SK-N-SH (cell line): Measurements from ENCODE around the gene MOV10L1. TPM values are rescaled to one million over a fixed set of nuclear protein-coding genes. Genes with fewer than 3 reads are reported as not detected.

Source experiments
- CTCF ChIA-PET: fragments of 300-600, 350-600 bp; formaldehyde crosslinking; extraction: SDS; loops from one replicate; lab custom pipeline; 2021; lab: Yijun Ruan, JAX
- POLR2A ChIA-PET: fragments of 350-600 bp; sonication (Branson Sonifier 250); formaldehyde crosslinking; extraction: SDS; loops from one replicate; lab custom pipeline; 2020; ENCODE audit warnings: antibody characterized with exemption, inconsistent platforms; lab: Yijun Ruan, JAX
- DNase-seq: peaks from one replicate; pipeline ENCODE4 v3.0.0; 2012
- H2AFZ ChIP-seq: fragments of 200-600 bp; sonication (generic); 2 replicates; pipeline ENCODE4 v1.8.1; 2016; ENCODE audit warnings: antibody characterized with exemption, mild to moderate bottlenecking, low read depth
- H3F3A ChIP-seq: fragments of 200-600 bp; sonication (generic); replicated peaks from 2 replicates; pipeline ENCODE3; 2016; ENCODE audit warnings: antibody characterized with exemption, mild to moderate bottlenecking; ENCODE audit not compliant: insufficient read depth
- H3K27ac ChIP-seq, 2 experiments: fragments of 200-500 bp in 1 of 2; fragments of 200-600 bp in 1 of 2; sonication (Bioruptor generic) in 1 of 2; sonication (generic), shearing (Covaris generic) in 1 of 2; 2 replicates each; pipeline versions ENCODE4 v1.5.1 to v1.6.1; 2014 to 2016; ENCODE audit warnings: low read depth in 2 of 2, inconsistent platforms in 1 of 2, low read length in 1 of 2, mild to moderate bottlenecking in 1 of 2, mixed read lengths in 1 of 2
- H3K27me3 ChIP-seq: fragments of 200-600 bp; sonication (generic), shearing (Covaris generic); 2 replicates; pipeline ENCODE4 v1.6.1; 2016; ENCODE audit warnings: mixed run types; ENCODE audit not compliant: insufficient read depth
- H3K36me3 ChIP-seq, 2 experiments: fragments of 200-500 bp in 1 of 2; fragments of 200-600 bp in 1 of 2; sonication (Bioruptor generic) in 1 of 2; sonication (generic) in 1 of 2; replicated peaks in 1 of 2; 2 replicates each; pipeline versions ENCODE3 to v1.5.1; 2014 to 2016; ENCODE audit warnings: low read length in 1 of 2, mild to moderate bottlenecking in 1 of 2; ENCODE audit not compliant: insufficient read depth in 2 of 2, control insufficient read depth in 1 of 2
- H3K4me1 ChIP-seq, 2 experiments: fragments of 200-500 bp in 1 of 2; fragments of 200-600 bp in 1 of 2; sonication (Bioruptor generic) in 1 of 2; sonication (generic), shearing (Covaris generic) in 1 of 2; 2 replicates each; pipeline versions ENCODE4 v1.5.1 to v1.6.1; 2014 to 2016; ENCODE audit warnings: low read depth in 1 of 2, low read length in 1 of 2, mixed run types in 1 of 2; ENCODE audit not compliant: insufficient read depth in 2 of 2, control insufficient read depth in 1 of 2
- H3K4me2 ChIP-seq: fragments of 200-600 bp; sonication (generic), shearing (Covaris generic); 2 replicates; pipeline ENCODE4 v1.6.1; 2017; ENCODE audit warnings: mixed run types
- H3K4me3 ChIP-seq, 2 experiments: fragments of 200-500 bp in 1 of 2; fragments of 200-600 bp in 1 of 2; sonication (Bioruptor generic) in 1 of 2; sonication (generic), shearing (Covaris generic) in 1 of 2; 2 replicates each; pipeline versions ENCODE4 v1.5.1 to v1.8.1; 2014 to 2016; ENCODE audit warnings: low read depth in 2 of 2, inconsistent platforms in 1 of 2, low read length in 1 of 2, mild to moderate bottlenecking in 1 of 2, mixed read lengths in 1 of 2, moderate library complexity in 1 of 2
- H3K79me2 ChIP-seq: fragments of 200-600 bp; sonication (generic); 2 replicates; pipeline ENCODE4 v1.8.1; 2017; ENCODE audit warnings: mild to moderate bottlenecking; ENCODE audit not compliant: insufficient read depth
- H3K9ac ChIP-seq: fragments of 200-600 bp; sonication (generic); 2 replicates; pipeline ENCODE4 v1.6.1; 2017; ENCODE audit warnings: mixed run types
- H3K9me2 ChIP-seq: fragments of 200-600 bp; sonication (generic); 2 replicates; pipeline ENCODE4 v1.6.1; 2017; ENCODE audit warnings: mixed run types
- H3K9me3 ChIP-seq: fragments of 200-600 bp; sonication (generic); 2 replicates; pipeline ENCODE4 v1.6.1; 2017; ENCODE audit warnings: mixed run types, mild to moderate bottlenecking, moderate library complexity
- H4K20me1 ChIP-seq: fragments of 200-600 bp; sonication (generic); 2 replicates; pipeline ENCODE4 v1.6.1; 2017; ENCODE audit warnings: mild to moderate bottlenecking, mixed run types; ENCODE audit not compliant: insufficient read depth
- CHD2 ChIP-seq: fragments of 150-350 bp; IDR thresholded peaks from 2 replicates; pipeline ENCODE4 v1.6.1; 2018; ENCODE audit warnings: low read length; ENCODE audit not compliant: partially characterized antibody
- ELF1 ChIP-seq: IDR thresholded peaks from 2 replicates; pipeline ENCODE4 v1.4.0; 2012
- EP300 ChIP-seq, 2 experiments: IDR thresholded peaks; 2 replicates each; pipeline versions ENCODE4 v1.4.0 to v1.6.1; 2012; ENCODE audit warnings: borderline replicate concordance in 1 of 2, low read depth in 1 of 2, low read length in 1 of 2
- GATA2 ChIP-seq: sonication (generic); formaldehyde crosslinking; IDR thresholded peaks from 2 replicates; pipeline ENCODE4 v1.5.0; 2020; ENCODE audit warnings: mild to moderate bottlenecking, missing genetic modification reagents
- MEF2A ChIP-seq: IDR thresholded peaks from 2 replicates; pipeline ENCODE4 v1.4.0; 2012; ENCODE audit warnings: low read depth, borderline replicate concordance
- MXI1 ChIP-seq: IDR thresholded peaks from 2 replicates; pipeline ENCODE4 v1.6.1; 2012; ENCODE audit warnings: mild to moderate bottlenecking, low read depth, low read length, improper control_type of control experiment
- RCOR1 ChIP-seq: fragments of 150-350 bp; IDR thresholded peaks from 2 replicates; pipeline ENCODE4 v1.6.1; 2017; ENCODE audit warnings: antibody characterized with exemption, low read length
- RXRA ChIP-seq: IDR thresholded peaks from 2 replicates; pipeline ENCODE4 v1.4.0; 2012; ENCODE audit warnings: low read depth, mild to moderate bottlenecking, borderline replicate concordance
- SIN3A ChIP-seq: IDR thresholded peaks from 2 replicates; pipeline ENCODE4 v1.6.1; 2012; ENCODE audit warnings: low read depth, mild to moderate bottlenecking, low read length, moderate library complexity, borderline replicate concordance
- TAF1 ChIP-seq: IDR thresholded peaks from 2 replicates; pipeline ENCODE4 v1.6.1; 2012; ENCODE audit warnings: low read depth, mild to moderate bottlenecking, low read length, moderate library complexity, borderline replicate concordance
- YY1 ChIP-seq: IDR thresholded peaks from 2 replicates; pipeline ENCODE4 v1.4.0; 2012; ENCODE audit warnings: low read depth, mild to moderate bottlenecking
- ZBTB33 ChIP-seq: IDR thresholded peaks from 2 replicates; pipeline ENCODE4 v1.4.0; 2012; ENCODE audit warnings: low read depth, borderline replicate concordance
- WGBS: methylation state at CpG from one replicate; pipeline ENCODE4 v1.1.6; 2017; ENCODE audit warnings: low lambda C conversion rate; 5-methylcytosine and 5-hydroxymethylcytosine counted together
- polyA plus RNA-seq, 3 experiments: library from polyadenylated mRNA; depleted of rRNA; stranded (reverse); fragments of >200 nt; gene quantifications; 2 replicates each; pipeline ENCODE4 v1.2.3, GENCODE V29; 2012
- TF ChIP-seq, protein P1 (sequence below): fragments of 200-600 bp; sonication (generic); IDR thresholded peaks from 2 replicates; pipeline ENCODE4 v1.6.1; 2017; ENCODE audit warnings: antibody characterized with exemption, mild to moderate bottlenecking, moderate library complexity
- TF ChIP-seq, protein P2 (sequence below): IDR thresholded peaks from 2 replicates; pipeline ENCODE4 v1.4.0; 2012; ENCODE audit warnings: low read depth
- TF ChIP-seq, protein P3 (sequence below): fragments of 150-350 bp; IDR thresholded peaks from 2 replicates; pipeline ENCODE4 v1.6.1; 2016; ENCODE audit warnings: mild to moderate bottlenecking, low read depth, low read length

Gene MOV10L1
- polyA plus RNA-seq, 1 of the 3 experiments (the other 2 are of a cell fraction): 2.1 TPM

DNA sequence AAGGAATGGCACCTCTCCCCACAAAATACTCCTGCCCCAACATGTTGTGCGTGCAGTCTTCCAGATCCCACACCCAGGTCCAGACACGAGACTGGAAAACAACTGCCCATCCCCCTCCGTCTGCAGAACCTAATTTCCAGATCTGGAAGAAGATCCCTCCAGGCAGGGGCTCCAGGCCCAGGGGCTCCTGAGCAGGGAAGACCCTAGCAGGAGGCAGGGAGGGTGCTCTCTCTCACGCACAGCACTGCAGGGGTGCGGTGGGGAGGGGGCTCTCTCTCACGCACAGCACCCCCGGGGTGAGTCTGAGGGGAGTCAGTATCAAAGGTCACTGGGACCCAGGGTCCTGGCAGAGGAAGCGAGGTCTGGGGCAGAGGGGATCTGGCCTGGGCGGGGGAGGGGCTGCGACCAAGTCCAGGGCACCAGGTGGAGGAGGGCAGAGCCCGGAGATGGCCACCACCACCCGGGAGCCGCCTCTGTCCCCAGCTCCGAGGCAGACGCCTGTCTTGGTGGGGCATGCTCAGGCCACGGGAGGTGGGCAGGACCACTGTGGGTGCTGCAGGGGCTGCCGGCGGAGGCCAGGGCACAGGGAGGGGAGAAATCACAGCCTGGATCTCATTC is 6.2 kb upstream of the MOV10L1 start:
- Histone ChIP-seq H4K20me1 (no peaks in the 10 kb centered on the region), H3K27ac (no peak overlapping the region; a peak in 1 of 4 replicates), H3K27me3 (no peaks in the 10 kb centered on the region; the same call in 1 of the 2 replicates), H3K9ac (no peak overlapping the region), H3K4me1 (peaks cover 0 to 16% of the 10 kb centered on the region in 2 experiments; a peak in 1 of 4 replicates), H3K9me3 (no peaks in the 10 kb centered on the region), H3K9me2 (no peaks in the 10 kb centered on the region), H2AFZ (no peak overlapping the region), H3F3A (no peaks in the 10 kb centered on the region), H3K4me2 (no peak overlapping the region), H3K36me3 (no peaks in the 10 kb centered on the region), H3K4me3 (no peak overlapping the region), H3K79me2 (no peaks in the 10 kb centered on the region)
- POLR2A ChIA-PET: no interaction called here
- no peak for TF ChIP-seq TAF1
- no peak for TF ChIP-seq GATA2 (CRISPR knock-in tag)
- TF ChIP-seq RXRA: no peak
- no peak for TF ChIP-seq MXI1
- 48% methylated on average over 6 of the region's 18 CpGs for WGBS
- CTCF ChIA-PET: interaction anchor here (1.8 kb wide), 1 partner anchor 10 kb away, joined by 4 read pairs; no protein-coding TSS in a partner anchor
- DNase-seq: peak; percentile 58

DNA sequence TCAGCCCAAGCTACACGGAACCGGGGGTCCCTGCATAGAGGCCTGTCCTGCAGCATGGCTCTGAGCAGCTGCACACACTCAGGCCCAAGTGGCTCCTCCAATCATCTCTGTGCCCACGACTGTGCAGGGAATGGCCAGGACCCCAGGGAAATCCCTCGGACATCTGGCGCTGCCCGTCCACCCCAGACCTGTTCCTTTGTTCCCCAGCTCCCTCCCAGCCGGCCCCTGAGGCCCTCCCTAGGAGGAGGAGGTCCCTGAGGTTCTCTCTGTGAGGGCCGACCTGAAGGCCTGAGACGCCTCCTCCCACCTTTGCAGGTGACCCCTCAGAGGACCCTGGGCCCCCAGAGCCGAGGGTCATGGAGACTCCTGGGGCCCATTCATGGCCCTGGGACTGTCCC is 5.7 kb upstream of the MOV10L1 start:
- CTCF ChIA-PET: interaction anchor here (1.8 kb wide), 1 partner anchor 10 kb away, joined by 4 read pairs; no protein-coding TSS in a partner anchor

DNA sequence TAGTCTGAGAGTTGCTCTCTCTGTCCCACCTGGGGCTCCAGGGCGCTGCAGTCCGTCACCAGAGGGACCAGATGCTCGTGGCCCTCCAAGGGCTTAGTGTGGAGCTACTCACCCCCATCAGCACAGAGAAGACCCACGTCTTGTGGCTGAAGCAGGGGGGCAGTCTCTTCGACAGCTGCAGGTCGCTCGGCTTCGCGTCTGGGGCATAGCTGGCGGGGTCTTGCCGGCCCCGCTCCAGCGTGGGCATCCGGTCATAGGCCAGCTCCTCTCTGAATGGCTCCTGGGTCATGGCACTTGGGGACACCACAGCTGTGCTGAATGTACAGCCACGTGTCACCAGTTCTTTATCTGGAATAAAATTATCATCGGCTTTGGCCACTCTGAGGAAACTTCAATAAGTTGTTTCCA is 5.2 kb upstream of the MOV10L1 start:
- H3F3A ChIP-seq: no peaks in the 10 kb centered on the region
- H3K9ac ChIP-seq: no peak overlapping the region
- no peaks in the 10 kb centered on the region for H3K79me2 ChIP-seq
- no peaks in the 10 kb centered on the region for H3K36me3 ChIP-seq
- no peak overlapping the region for H3K4me2 ChIP-seq
- no peak overlapping the region for H3K27ac ChIP-seq
- H3K9me3 ChIP-seq: no peaks in the 10 kb centered on the region; the same call in 1 of the 2 replicates
- ChIA-PET POLR2A (no interaction called here), CTCF (interaction anchor here (1.8 kb wide), 1 partner anchor 9 kb away, joined by 4 read pairs; no protein-coding TSS in a partner anchor)
- WGBS: 55% methylated on average over 5 of the region's 16 CpGs
- DNase-seq: no peak
- no peak overlapping the region for H2AFZ ChIP-seq
- no peaks in the 10 kb centered on the region; the same call in 1 of the 2 replicates for H3K27me3 ChIP-seq
- H4K20me1 ChIP-seq: no peaks in the 10 kb centered on the region
- no peak overlapping the region for H3K4me3 ChIP-seq
- H3K4me1 ChIP-seq: peaks cover 0 to 16% of the 10 kb centered on the region in 2 experiments; a peak in 1 of 4 replicates
- no peaks in the 10 kb centered on the region for H3K9me2 ChIP-seq
- TF ChIP-seq, protein P1, sequence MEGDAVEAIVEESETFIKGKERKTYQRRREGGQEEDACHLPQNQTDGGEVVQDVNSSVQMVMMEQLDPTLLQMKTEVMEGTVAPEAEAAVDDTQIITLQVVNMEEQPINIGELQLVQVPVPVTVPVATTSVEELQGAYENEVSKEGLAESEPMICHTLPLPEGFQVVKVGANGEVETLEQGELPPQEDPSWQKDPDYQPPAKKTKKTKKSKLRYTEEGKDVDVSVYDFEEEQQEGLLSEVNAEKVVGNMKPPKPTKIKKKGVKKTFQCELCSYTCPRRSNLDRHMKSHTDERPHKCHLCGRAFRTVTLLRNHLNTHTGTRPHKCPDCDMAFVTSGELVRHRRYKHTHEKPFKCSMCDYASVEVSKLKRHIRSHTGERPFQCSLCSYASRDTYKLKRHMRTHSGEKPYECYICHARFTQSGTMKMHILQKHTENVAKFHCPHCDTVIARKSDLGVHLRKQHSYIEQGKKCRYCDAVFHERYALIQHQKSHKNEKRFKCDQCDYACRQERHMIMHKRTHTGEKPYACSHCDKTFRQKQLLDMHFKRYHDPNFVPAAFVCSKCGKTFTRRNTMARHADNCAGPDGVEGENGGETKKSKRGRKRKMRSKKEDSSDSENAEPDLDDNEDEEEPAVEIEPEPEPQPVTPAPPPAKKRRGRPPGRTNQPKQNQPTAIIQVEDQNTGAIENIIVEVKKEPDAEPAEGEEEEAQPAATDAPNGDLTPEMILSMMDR: no peak
- TF ChIP-seq ELF1 (no peak), CHD2 (no peak), ZBTB33 (no peak), EP300 (IDR thresholded peaks at IDR 0.05; ENCODE audit: borderline replicate concordance in 1 of 2, low read depth in 1 of 2, low read length in 1 of 2) (no peak), RCOR1 (no peak), SIN3A (no peak), GATA2 (CRISPR knock-in tag) (no peak), MXI1 (no peak), MEF2A (no peak)
- TF ChIP-seq, protein P2, sequence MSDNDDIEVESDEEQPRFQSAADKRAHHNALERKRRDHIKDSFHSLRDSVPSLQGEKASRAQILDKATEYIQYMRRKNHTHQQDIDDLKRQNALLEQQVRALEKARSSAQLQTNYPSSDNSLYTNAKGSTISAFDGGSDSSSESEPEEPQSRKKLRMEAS: no peak

More for the DNA sequence above, 5.7 kb upstream of the MOV10L1 start:
- TF ChIP-seq, protein P3, sequence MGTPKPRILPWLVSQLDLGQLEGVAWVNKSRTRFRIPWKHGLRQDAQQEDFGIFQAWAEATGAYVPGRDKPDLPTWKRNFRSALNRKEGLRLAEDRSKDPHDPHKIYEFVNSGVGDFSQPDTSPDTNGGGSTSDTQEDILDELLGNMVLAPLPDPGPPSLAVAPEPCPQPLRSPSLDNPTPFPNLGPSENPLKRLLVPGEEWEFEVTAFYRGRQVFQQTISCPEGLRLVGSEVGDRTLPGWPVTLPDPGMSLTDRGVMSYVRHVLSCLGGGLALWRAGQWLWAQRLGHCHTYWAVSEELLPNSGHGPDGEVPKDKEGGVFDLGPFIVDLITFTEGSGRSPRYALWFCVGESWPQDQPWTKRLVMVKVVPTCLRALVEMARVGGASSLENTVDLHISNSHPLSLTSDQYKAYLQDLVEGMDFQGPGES: no peak
- no peak for TF ChIP-seq EP300 (IDR thresholded peaks at IDR 0.05; ENCODE audit: borderline replicate concordance in 1 of 2, low read depth in 1 of 2, low read length in 1 of 2)
- TF ChIP-seq YY1: no peak
- TF ChIP-seq, all 33 proteins: peak for 0
- Histone ChIP-seq H3K9me2 (no peaks in the 10 kb centered on the region), H3K4me3 (no peak overlapping the region), H3K9me3 (no peaks in the 10 kb centered on the region; the same call in 1 of the 2 replicates), H3K4me2 (no peak overlapping the region), H3K4me1 (peaks cover 0 to 16% of the 10 kb centered on the region in 2 experiments; a peak in 1 of 4 replicates), H3F3A (no peaks in the 10 kb centered on the region), H3K27ac (no peak overlapping the region), H3K79me2 (no peaks in the 10 kb centered on the region), H3K9ac (no peak overlapping the region), H3K27me3 (no peaks in the 10 kb centered on the region; the same call in 1 of the 2 replicates), H4K20me1 (no peaks in the 10 kb centered on the region), H2AFZ (no peak overlapping the region), H3K36me3 (no peaks in the 10 kb centered on the region)
- DNase-seq: peak; percentile 47
- POLR2A ChIA-PET: no interaction called here
- 41% methylated on average over 6 of the region's 10 CpGs for WGBS
